Natural killer cell (primary cell): ENCODE measurements around the gene TULP1. TPM values are rescaled to one million over a fixed set of nuclear protein-coding genes. Genes with fewer than 3 reads are reported as not detected.

Source experiments
- ATAC-seq, 3 donors: fragments of 150-1000 bp in 2 of 3; fragments of 200-7000 bp in 1 of 3; cut with Tn5 transposase; 1 replicate in 1 of 3; 2 replicates in 2 of 3; pipeline ENCODE4 v1.10.0; 2021; ENCODE audit warnings: mild to moderate bottlenecking in 2 of 3, moderate library complexity in 2 of 3
- DNase-seq, 2 donors: peaks; one replicate each; pipeline versions ENCODE4 v3.0.0 to v3.0.0-alpha.2; 2013 to 2021; ENCODE audit warnings: mixed read lengths in 1 of 2
- H3K27ac ChIP-seq: one replicate; pipeline ENCODE4 v1.5.1; 2013; ENCODE audit warnings: mild to moderate bottlenecking, low read length
- H3K27me3 ChIP-seq: one replicate; pipeline ENCODE4 v1.6.1; 2013; ENCODE audit warnings: low read length; ENCODE audit not compliant: control insufficient read depth, insufficient read depth
- H3K36me3 ChIP-seq: one replicate; pipeline ENCODE4 v1.6.1; 2013; ENCODE audit warnings: low read length; ENCODE audit not compliant: control insufficient read depth, insufficient read depth
- H3K4me1 ChIP-seq: one replicate; pipeline ENCODE4 v1.6.1; 2013; ENCODE audit warnings: low read length; ENCODE audit not compliant: control insufficient read depth, insufficient read depth
- H3K4me3 ChIP-seq: one replicate; pipeline ENCODE4 v1.5.1; 2013; ENCODE audit warnings: low read length
- H3K9me3 ChIP-seq: one replicate; pipeline ENCODE4 v1.6.1; 2013; ENCODE audit warnings: low read length; ENCODE audit not compliant: control insufficient read depth, insufficient read depth
- H3K27ac Mint-ChIP-seq, 2 donors: one replicate each; pipeline ENCODE4 v1.8.0; 2022; ENCODE audit warnings: mild to moderate bottlenecking in 2 of 2, mixed read lengths in 2 of 2, moderate library complexity in 1 of 2
- H3K27me3 Mint-ChIP-seq, 2 donors: one replicate each; pipeline ENCODE4 v1.8.0; 2022; ENCODE audit warnings: low read depth in 2 of 2, mixed read lengths in 2 of 2
- H3K36me3 Mint-ChIP-seq: one replicate; pipeline ENCODE4 v1.8.0; 2022; ENCODE audit warnings: mixed read lengths
- H3K4me1 Mint-ChIP-seq, 2 donors: one replicate each; pipeline ENCODE4 v1.8.0; 2022; ENCODE audit warnings: mixed read lengths in 2 of 2
- H3K4me3 Mint-ChIP-seq: one replicate; pipeline ENCODE4 v1.8.0; 2022; ENCODE audit warnings: mild to moderate bottlenecking, moderate library complexity, mixed read lengths
- H3K9me3 Mint-ChIP-seq, 2 donors: one replicate each; pipeline ENCODE4 v1.8.0; 2022; ENCODE audit warnings: mixed read lengths in 2 of 2
- CTCF ChIP-seq: fragments of 200-600 bp; IDR thresholded peaks from one replicate; pipeline ENCODE4 v1.8.0; 2022; ENCODE audit warnings: antibody characterized with exemption
- WGBS: methylation state at CpG from one replicate; pipeline ENCODE4 v1.1.7; 2013; ENCODE audit warnings: missing lambda C conversion rate; ENCODE audit not compliant: insufficient coverage; 5-methylcytosine and 5-hydroxymethylcytosine counted together
- intact Hi-C: fragments of 100-400 bp; cut with micrococcal nuclease; formaldehyde crosslinking; loops from one replicate; pipeline ENCODE4 v1.14.2; 2022
- total RNA-seq, 4 donors: library from RNA; stranded (reverse); fragments of 120-200 nt in 1 of 4; gene quantifications; one replicate each; pipeline versions ENCODE4 v1.2.3 to v1.2.4, GENCODE V29; 2013 to 2022

TULP1 gene
- total RNA-seq, 3 donors from 2014 or later (not counting 1 experiment from before 2014, with no cell fraction given), result not detected

- no peak for ATAC-seq
- intact Hi-C loops, result loop anchor here (5.0 kb wide), 1 partner anchor 61 kb away; no protein-coding TSS in a partner anchor
- no peak overlapping the region for H3K27ac ChIP-seq
These were observed 59.5 kb downstream of the TULP1 start for GRCh38 chr6:35453236-35453635.

GRCh38 chr6:35452183-35453090 lies 60.3 kb downstream of the TULP1 start, which contains the start of gene FANCE:
FANCE (plus strand) TSS chr6:35452338; CDS start chr6:35452546, 208 bp downstream.
- Histone ChIP-seq H3K36me3 (peaks cover 4% of the 10 kb centered on the region), H3K27me3 (no peaks in the 10 kb centered on the region), H3K4me1 (peaks cover 12% of the 10 kb centered on the region), H3K27ac (peak within 1 kb of the TSS; percentile 25), H3K4me3 (peak within 1 kb of the TSS; percentile 67), H3K9me3 (no peaks in the 10 kb centered on the region)
- H3K4me3 Mint-ChIP-seq, result peak within 1 kb of the TSS; percentile 91
- WGBS, result under 1% methylated on average over 83 of the region's 87 CpGs
- H3K27me3 Mint-ChIP-seq, result peaks cover 0 to under 1% of the 10 kb centered on the region in 2 donors
- H3K9me3 Mint-ChIP-seq, result no peaks in the 10 kb centered on the region
- peaks cover 23 to 34% of the 10 kb centered on the region in 2 donors for H3K4me1 Mint-ChIP-seq
- peak; percentile 89 to 90 for DNase-seq
- no peak for TF ChIP-seq CTCF
- ATAC-seq, result peak; percentile 86 to 94 (median 91)
- H3K36me3 Mint-ChIP-seq, result no peaks in the 10 kb centered on the region
- intact Hi-C loops, result loop anchor here (1.0 to 5.0 kb wide), 2 partner anchors 16 to 60 kb away; partner anchors contain the start of gene RPL10A
- H3K27ac Mint-ChIP-seq, result peak within 1 kb of the TSS; percentile 48 to 83

More at GRCh38 chr6:35453236-35453635, 59.5 kb downstream of the TULP1 start:
- H3K27ac Mint-ChIP-seq, result peak overlapping the region; percentile 24 to 48
- 53% methylated on average over 2 of the region's 3 CpGs for WGBS
- no peaks in the 10 kb centered on the region for H3K36me3 Mint-ChIP-seq
- Histone ChIP-seq H3K4me1 (peaks cover 12% of the 10 kb centered on the region), H3K4me3 (no peak overlapping the region), H3K36me3 (peaks cover 6% of the 10 kb centered on the region), H3K27me3 (no peaks in the 10 kb centered on the region), H3K9me3 (no peaks in the 10 kb centered on the region)
- no peak for TF ChIP-seq CTCF
- peaks cover 23 to 34% of the 10 kb centered on the region in 2 donors for H3K4me1 Mint-ChIP-seq
- no peaks in the 10 kb centered on the region for H3K27me3 Mint-ChIP-seq
- no peak for DNase-seq
- no peaks in the 10 kb centered on the region for H3K9me3 Mint-ChIP-seq
- peak overlapping the region; percentile 85 for H3K4me3 Mint-ChIP-seq

- TF ChIP-seq CTCF, result no peak
- no peaks in the 10 kb centered on the region for H3K36me3 Mint-ChIP-seq
- peak overlapping the region; percentile 35 to 83 for H3K27ac Mint-ChIP-seq
- no peaks in the 10 kb centered on the region for H3K9me3 Mint-ChIP-seq
- intact Hi-C loops, result loop anchor here (1.0 to 5.0 kb wide), 2 partner anchors 17 to 59 kb away; partner anchors contain the start of gene RPL10A
- H3K27ac ChIP-seq, result peak overlapping the region; percentile 25
- peaks cover 4% of the 10 kb centered on the region for H3K36me3 ChIP-seq
- peaks cover 0 to 2% of the 10 kb centered on the region in 2 donors for H3K27me3 Mint-ChIP-seq
- ATAC-seq (peak in 2 of 3 donors; percentile 9 to 33), DNase-seq (no peak)
- peak overlapping the region; percentile 91 for H3K4me3 Mint-ChIP-seq
- peaks cover 23 to 34% of the 10 kb centered on the region in 2 donors for H3K4me1 Mint-ChIP-seq
- peaks cover 12% of the 10 kb centered on the region for H3K4me1 ChIP-seq
- no peaks in the 10 kb centered on the region for H3K9me3 ChIP-seq
- H3K4me3 ChIP-seq, result peak overlapping the region; percentile 67
- WGBS, result 24% methylated on average over 10 of the region's 20 CpGs
- no peaks in the 10 kb centered on the region for H3K27me3 ChIP-seq
These were observed 61.1 kb downstream of the TULP1 start for GRCh38 chr6:35451354-35452182.
